ENCODE data around the gene RGS7. TPM values are rescaled to one million over a fixed set of nuclear protein-coding genes. Genes with fewer than 3 reads are reported as not detected.

Gene RGS7
- total RNA-seq, 6 experiments from 2014 or later, result not detected

- H3K27me3 ChIP-seq, result no peaks in the 10 kb centered on the region
- H3K36me3 ChIP-seq, result no peaks in the 10 kb centered on the region
- TF ChIP-seq CTCF (IDR thresholded peaks at IDR 0.05), result no peak
- no peak for TF ChIP-seq POLR2A (IDR thresholded peaks at IDR 0.05)
- 45% methylated on average over 6 of the region's 6 CpGs for WGBS (ENCODE audit: insufficient coverage, low coverage, low lambda C conversion rate, missing lambda C conversion rate)
- intact Hi-C loops (cut with DNase I), result no loop called here
- H3K4me3 ChIP-seq, result no peak overlapping the region
- H3K4me1 ChIP-seq, result no peaks in the 10 kb centered on the region
- no peaks in the 10 kb centered on the region for H3K9me3 ChIP-seq
- H3K27ac ChIP-seq, result no peak overlapping the region
- ATAC-seq (no peak), DNase-seq (no peak)
Observed at GRCh38 chr1:241086686-241087085, 270.3 kb downstream of the RGS7 start.

DNA sequence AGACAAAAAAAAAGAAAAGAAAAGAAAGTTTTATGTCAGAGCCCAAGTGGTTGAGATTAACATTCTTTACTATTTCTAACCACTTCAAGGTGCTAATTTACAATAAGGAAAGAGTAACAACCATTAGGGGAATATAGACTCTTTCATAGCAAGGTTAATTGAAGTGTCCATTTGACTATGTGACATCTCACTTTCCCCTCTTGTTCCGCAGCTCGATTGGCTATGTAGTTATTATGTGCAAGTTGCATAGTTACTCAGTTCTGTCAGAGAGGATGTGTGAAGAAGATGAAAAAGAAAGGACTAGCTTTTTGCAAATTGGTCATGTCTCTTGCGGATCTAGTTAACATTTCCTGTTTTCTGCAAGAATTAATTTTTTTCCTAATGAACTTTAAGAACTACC, 273.7 kb downstream of the RGS7 start:
- no peak for TF ChIP-seq CTCF (IDR thresholded peaks at IDR 0.05)
- TF ChIP-seq POLR2A (IDR thresholded peaks at IDR 0.05), result no peak
- H3K27ac ChIP-seq, result no peak overlapping the region
- no peaks in the 10 kb centered on the region for H3K4me1 ChIP-seq
- DNase-seq, result no peak
- H3K9me3 ChIP-seq, result no peaks in the 10 kb centered on the region
- intact Hi-C loops (cut with DNase I), result no loop called here
- 82% methylated on average over 3 of the region's 3 CpGs for WGBS (ENCODE audit: insufficient coverage, low coverage, low lambda C conversion rate, missing lambda C conversion rate)
- H3K27me3 ChIP-seq, result no peaks in the 10 kb centered on the region
- ATAC-seq, result no peak
- H3K36me3 ChIP-seq, result no peaks in the 10 kb centered on the region
- H3K4me3 ChIP-seq, result no peak overlapping the region

GRCh38 chr1:241081473-241081872, 275.5 kb downstream of the RGS7 start:
- H3K27ac ChIP-seq, result no peak overlapping the region
- no peak for DNase-seq
- 32% methylated on average over 2 of the region's 2 CpGs for WGBS (ENCODE audit: insufficient coverage, low coverage, low lambda C conversion rate, missing lambda C conversion rate)
- TF ChIP-seq POLR2A (IDR thresholded peaks at IDR 0.05) (no peak), CTCF (IDR thresholded peaks at IDR 0.05) (no peak)
- H3K27me3 ChIP-seq, result no peaks in the 10 kb centered on the region
- no peaks in the 10 kb centered on the region for H3K36me3 ChIP-seq
- H3K9me3 ChIP-seq, result no peaks in the 10 kb centered on the region
- no peaks in the 10 kb centered on the region for H3K4me1 ChIP-seq
- intact Hi-C loops (cut with DNase I), result no loop called here
- no peak overlapping the region for H3K4me3 ChIP-seq
- ATAC-seq, result no peak

DNA sequence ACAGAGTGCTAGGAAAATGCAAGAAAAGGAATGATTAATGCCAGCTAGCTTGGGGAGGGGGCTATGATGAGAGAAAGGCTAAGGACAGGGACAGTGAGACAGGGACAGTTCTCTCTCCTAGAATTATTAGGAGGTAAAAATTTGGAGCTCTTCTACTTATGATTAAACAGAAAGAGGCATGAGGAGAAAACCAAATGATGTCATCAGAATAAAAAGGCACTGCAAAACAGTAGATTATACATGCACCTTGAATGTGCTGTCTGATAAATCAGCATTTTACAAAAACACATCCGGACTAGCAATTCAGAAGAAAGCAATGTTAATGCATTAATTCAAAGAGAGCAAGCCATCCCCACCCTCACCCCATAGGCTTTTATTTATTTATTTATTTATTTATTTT, 277.5 kb downstream of the RGS7 start:
- no peaks in the 10 kb centered on the region for H3K4me1 ChIP-seq

More for the DNA sequence above, 277.5 kb downstream of the RGS7 start:
- no peak overlapping the region for H3K4me3 ChIP-seq
- no peak for DNase-seq
- TF ChIP-seq CTCF (IDR thresholded peaks at IDR 0.05) (no peak), POLR2A (IDR thresholded peaks at IDR 0.05) (no peak)
- intact Hi-C loops (cut with DNase I), result no loop called here
- H3K27ac ChIP-seq, result no peak overlapping the region
- 64% methylated on average over 1 of the region's 1 CpG for WGBS (ENCODE audit: insufficient coverage, low coverage, low lambda C conversion rate, missing lambda C conversion rate)
- ATAC-seq, result no peak
- H3K9me3 ChIP-seq, result no peaks in the 10 kb centered on the region
- H3K36me3 ChIP-seq, result no peaks in the 10 kb centered on the region
- no peaks in the 10 kb centered on the region for H3K27me3 ChIP-seq

Data from right lobe of liver (tissue), 6 donors.